Loucy (cell line): ENCODE data around the gene CROCC2.

Source experiments
- H2AFZ ChIP-seq: fragments of 200-600 bp; sonication (generic); 2 replicates; pipeline ENCODE4 v1.6.0; 2016; ENCODE audit warnings: antibody characterized with exemption, mild to moderate bottlenecking, low read length, moderate library complexity
- H3F3A ChIP-seq: fragments of 200-600 bp; 2 replicates; pipeline ENCODE4 v1.6.0; 2016; ENCODE audit warnings: antibody characterized with exemption, low read depth, mild to moderate bottlenecking
- H3K27me3 ChIP-seq: fragments of 200-600 bp; sonication (generic); 2 replicates; pipeline ENCODE4 v1.6.1; 2014; ENCODE audit warnings: low read length, mild to moderate bottlenecking; ENCODE audit not compliant: insufficient read depth, poor library complexity, severe bottlenecking
- H3K36me3 ChIP-seq: fragments of 200-600 bp; sonication (generic); 2 replicates; pipeline ENCODE4 v1.6.1; 2016; ENCODE audit warnings: low read length; ENCODE audit not compliant: insufficient read depth
- H3K4me1 ChIP-seq: fragments of 200-600 bp; sonication (generic); 2 replicates; pipeline ENCODE4 v1.5.1; 2014; ENCODE audit warnings: low read length, mild to moderate bottlenecking; ENCODE audit not compliant: insufficient read depth, poor library complexity, severe bottlenecking
- H3K4me2 ChIP-seq: fragments of 200-600 bp; sonication (generic); 2 replicates; pipeline ENCODE4 v1.6.0; 2014; ENCODE audit warnings: antibody characterized with exemption, low read length, low read depth, mild to moderate bottlenecking; ENCODE audit not compliant: poor library complexity, severe bottlenecking
- H3K4me3 ChIP-seq: fragments of 200-600 bp; sonication (generic); 2 replicates; pipeline ENCODE4 v1.5.1; 2014; ENCODE audit warnings: low read length, mild to moderate bottlenecking, mixed read lengths; ENCODE audit not compliant: poor library complexity, severe bottlenecking
- H3K79me2 ChIP-seq: fragments of 200-600 bp; sonication (generic); 2 replicates; pipeline ENCODE4 v1.6.1; 2014; ENCODE audit warnings: low read length; ENCODE audit not compliant: insufficient read depth
- H3K9ac ChIP-seq: fragments of 200-600 bp; sonication (generic); 2 replicates; pipeline ENCODE4 v1.6.0; 2014; ENCODE audit warnings: mild to moderate bottlenecking, low read depth, low read length, moderate library complexity; ENCODE audit not compliant: poor library complexity, severe bottlenecking
- H3K9me2 ChIP-seq: fragments of 200-600 bp; sonication (generic); replicated peaks from 2 replicates; pipeline ENCODE4 v1.6.1; 2016; ENCODE audit warnings: low read depth, low read length, mixed read lengths
- H3K9me3 ChIP-seq: fragments of 200-600 bp; sonication (generic); 2 replicates; pipeline ENCODE4 v1.6.1; 2014; ENCODE audit warnings: mild to moderate bottlenecking, antibody characterized with exemption, low read length, low read depth; ENCODE audit not compliant: insufficient read depth
- H4K20me1 ChIP-seq: fragments of 200-600 bp; sonication (generic); 2 replicates; pipeline ENCODE4 v1.6.0; 2014; ENCODE audit warnings: antibody characterized with exemption, low read length, mild to moderate bottlenecking; ENCODE audit not compliant: insufficient read depth, poor library complexity, severe bottlenecking
- EZH2phosphoT487 ChIP-seq: fragments of 200-600 bp; IDR thresholded peaks from 2 replicates; pipeline ENCODE4 v1.6.1; 2018; ENCODE audit warnings: antibody characterized with exemption, mild to moderate bottlenecking, moderate library complexity, borderline replicate concordance
- TF ChIP-seq, protein P1 (sequence below): fragments of 200-600 bp; sonication (generic); conservative IDR thresholded peaks from 2 replicates; pipeline ENCODE4 v1.5.1; 2014; ENCODE audit warnings: mild to moderate bottlenecking, antibody characterized with exemption, low read length

Gene CROCC2

GRCh38 chr2:240901986-240902614 is 4.0 kb upstream of the CROCC2 start:
- H3K4me1 ChIP-seq = no peaks in the 10 kb centered on the region
- no peak overlapping the region for H2AFZ ChIP-seq
- TF ChIP-seq, protein P1, sequence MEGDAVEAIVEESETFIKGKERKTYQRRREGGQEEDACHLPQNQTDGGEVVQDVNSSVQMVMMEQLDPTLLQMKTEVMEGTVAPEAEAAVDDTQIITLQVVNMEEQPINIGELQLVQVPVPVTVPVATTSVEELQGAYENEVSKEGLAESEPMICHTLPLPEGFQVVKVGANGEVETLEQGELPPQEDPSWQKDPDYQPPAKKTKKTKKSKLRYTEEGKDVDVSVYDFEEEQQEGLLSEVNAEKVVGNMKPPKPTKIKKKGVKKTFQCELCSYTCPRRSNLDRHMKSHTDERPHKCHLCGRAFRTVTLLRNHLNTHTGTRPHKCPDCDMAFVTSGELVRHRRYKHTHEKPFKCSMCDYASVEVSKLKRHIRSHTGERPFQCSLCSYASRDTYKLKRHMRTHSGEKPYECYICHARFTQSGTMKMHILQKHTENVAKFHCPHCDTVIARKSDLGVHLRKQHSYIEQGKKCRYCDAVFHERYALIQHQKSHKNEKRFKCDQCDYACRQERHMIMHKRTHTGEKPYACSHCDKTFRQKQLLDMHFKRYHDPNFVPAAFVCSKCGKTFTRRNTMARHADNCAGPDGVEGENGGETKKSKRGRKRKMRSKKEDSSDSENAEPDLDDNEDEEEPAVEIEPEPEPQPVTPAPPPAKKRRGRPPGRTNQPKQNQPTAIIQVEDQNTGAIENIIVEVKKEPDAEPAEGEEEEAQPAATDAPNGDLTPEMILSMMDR = no peak
- TF ChIP-seq EZH2phosphoT487 = no peak

GRCh38 chr2:240902615-240903041 is 3.5 kb upstream of the CROCC2 start:
- H3K9me3 ChIP-seq = no peaks in the 10 kb centered on the region; the same call in 1 of the 2 replicates
- H3K4me2 ChIP-seq = no peak overlapping the region
- H3K4me3 ChIP-seq = no peak overlapping the region
- no peaks in the 10 kb centered on the region for H3K4me1 ChIP-seq
- TF ChIP-seq, protein P1 = no peak
- no peak for TF ChIP-seq EZH2phosphoT487
- no peak overlapping the region for H3K9ac ChIP-seq
- H3K9me2 ChIP-seq = no peaks in the 10 kb centered on the region
- no peaks in the 10 kb centered on the region for H3K36me3 ChIP-seq
- H3K79me2 ChIP-seq = no peaks in the 10 kb centered on the region
- H3F3A ChIP-seq = no peaks in the 10 kb centered on the region
- H3K27me3 ChIP-seq = no peaks in the 10 kb centered on the region
- no peaks in the 10 kb centered on the region for H4K20me1 ChIP-seq
- H2AFZ ChIP-seq = no peak overlapping the region

More at GRCh38 chr2:240901986-240902614, 4.0 kb upstream of the CROCC2 start:
- H4K20me1 ChIP-seq = no peaks in the 10 kb centered on the region
- no peaks in the 10 kb centered on the region for H3K27me3 ChIP-seq
- H3K9ac ChIP-seq = no peak overlapping the region
- no peaks in the 10 kb centered on the region for H3F3A ChIP-seq
- no peaks in the 10 kb centered on the region for H3K9me2 ChIP-seq
- H3K79me2 ChIP-seq = no peaks in the 10 kb centered on the region
- no peak overlapping the region for H3K4me2 ChIP-seq
- no peak overlapping the region for H3K4me3 ChIP-seq
- no peaks in the 10 kb centered on the region; the same call in 1 of the 2 replicates for H3K9me3 ChIP-seq
- no peaks in the 10 kb centered on the region for H3K36me3 ChIP-seq

DNA sequence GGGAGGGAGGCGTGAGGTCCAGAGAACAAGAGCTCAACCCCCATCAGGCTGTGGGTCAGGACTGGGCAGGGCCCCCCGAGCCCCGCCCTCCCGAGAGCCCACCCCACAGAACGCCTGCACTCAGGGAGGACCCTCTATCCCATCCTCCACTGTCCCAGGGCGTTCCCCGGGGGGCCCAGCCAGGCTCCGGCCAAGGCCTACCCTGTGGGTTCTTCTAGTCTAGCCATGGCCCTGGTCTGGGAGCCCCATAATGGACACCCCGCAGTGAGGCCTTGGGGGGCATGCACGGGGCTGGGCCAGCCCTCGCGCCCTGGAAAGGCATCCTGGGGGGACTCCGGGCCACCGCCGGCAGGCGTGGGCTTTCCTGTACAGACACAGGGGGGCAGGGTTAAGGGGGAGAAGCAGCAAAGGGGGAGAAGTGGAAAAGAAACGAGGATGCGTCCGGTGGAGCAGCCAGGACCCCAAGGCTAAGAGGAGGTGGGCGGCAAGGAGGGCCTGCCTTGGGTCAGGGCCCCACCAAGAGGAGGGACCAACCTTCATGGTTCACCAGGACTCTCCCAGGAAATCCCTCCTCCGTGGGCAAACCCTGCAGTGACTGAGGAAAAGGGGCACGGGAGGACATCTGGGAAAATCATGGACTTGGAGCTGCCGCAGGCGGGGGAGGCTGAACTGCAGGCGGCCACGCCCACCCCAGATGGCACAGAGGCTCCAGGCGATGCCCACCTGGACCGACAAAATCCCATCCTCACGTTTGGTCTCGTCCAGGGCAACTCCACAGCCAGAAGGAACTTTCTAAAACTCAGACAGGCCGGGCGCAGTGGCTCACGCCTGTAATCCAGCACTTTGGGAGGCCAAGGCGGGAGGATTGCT is 2.7 kb upstream of the CROCC2 start:
- no peaks in the 10 kb centered on the region; the same call in 1 of the 2 replicates for H3K9me3 ChIP-seq
- H3F3A ChIP-seq = no peaks in the 10 kb centered on the region
- no peak overlapping the region for H3K9ac ChIP-seq
- no peaks in the 10 kb centered on the region for H3K4me1 ChIP-seq
- no peaks in the 10 kb centered on the region for H3K79me2 ChIP-seq
- H3K4me2 ChIP-seq = no peak overlapping the region
- no peak overlapping the region for H3K4me3 ChIP-seq
- H2AFZ ChIP-seq = no peak overlapping the region
- TF ChIP-seq EZH2phosphoT487 = no peak
- TF ChIP-seq, protein P1 = no peak
- no peaks in the 10 kb centered on the region for H4K20me1 ChIP-seq
- H3K27me3 ChIP-seq = no peaks in the 10 kb centered on the region
- H3K9me2 ChIP-seq = no peaks in the 10 kb centered on the region
- no peaks in the 10 kb centered on the region for H3K36me3 ChIP-seq
